ENCODE results near the gene CHST9.
"Not testable (repeated sequence)": the region's sequence is repeated elsewhere in the genome, so short reads cannot be mapped to it uniquely, and the experiment has no call there.

CHST9 gene

DNA sequence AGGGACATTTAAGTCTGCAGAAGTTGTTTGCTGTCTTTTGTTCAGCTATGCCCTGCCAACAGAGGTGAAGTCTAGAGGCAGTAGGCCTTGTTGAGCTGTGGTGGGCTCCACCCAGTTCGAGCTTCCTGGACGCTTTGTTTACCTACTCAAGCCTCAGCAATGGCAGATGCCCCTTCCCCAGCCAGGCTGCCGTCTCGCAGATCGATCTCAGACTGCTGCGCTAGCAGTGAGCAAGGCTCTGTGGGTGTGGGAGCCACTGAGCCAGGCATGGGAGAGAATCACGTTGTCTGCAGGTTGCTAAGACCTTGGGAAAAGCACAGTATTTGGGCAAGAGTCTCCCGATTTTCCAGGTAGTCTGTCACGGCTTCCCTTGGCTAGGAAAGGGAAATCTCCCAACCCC is 91.8 kb downstream of the CHST9 start:
- not testable (repeated sequence) for DNase-seq (ENCODE audit: low read depth)

GRCh38 chr18:27081701-27082100 is 103.4 kb downstream of the CHST9 start:
- DNase-seq (ENCODE audit: low read depth): no peak

- DNase-seq (ENCODE audit: low read depth): no peak
Observed at GRCh38 chr18:27075828-27076227, 109.3 kb downstream of the CHST9 start.

GRCh38 chr18:27073404-27073830 is 111.7 kb downstream of the CHST9 start:
- no peak for DNase-seq (ENCODE audit: low read depth)

DNA sequence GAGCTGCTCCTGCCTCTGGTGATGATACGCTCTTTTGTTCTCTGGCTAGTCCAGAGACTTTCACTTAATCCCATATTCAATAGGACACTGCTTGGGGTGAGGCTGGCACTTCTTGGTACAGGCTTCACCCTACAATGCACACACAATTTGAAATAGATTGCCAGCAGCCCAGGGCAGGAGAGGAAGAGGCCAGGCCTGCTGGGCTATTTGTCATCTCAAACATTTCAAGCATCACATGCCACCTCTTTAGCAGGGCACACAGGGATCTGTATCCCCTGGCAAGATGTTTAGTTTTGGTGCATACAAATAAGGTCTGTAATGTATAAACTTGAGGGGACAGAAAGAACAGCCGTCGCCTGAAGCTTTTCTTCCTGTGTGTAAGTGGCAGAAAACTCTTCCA is 120.4 kb downstream of the CHST9 start:
- no peak for DNase-seq (ENCODE audit: low read depth)

- no peak for DNase-seq (ENCODE audit: low read depth)
Observed at GRCh38 chr18:27062802-27063201, 122.3 kb downstream of the CHST9 start.

DNA sequence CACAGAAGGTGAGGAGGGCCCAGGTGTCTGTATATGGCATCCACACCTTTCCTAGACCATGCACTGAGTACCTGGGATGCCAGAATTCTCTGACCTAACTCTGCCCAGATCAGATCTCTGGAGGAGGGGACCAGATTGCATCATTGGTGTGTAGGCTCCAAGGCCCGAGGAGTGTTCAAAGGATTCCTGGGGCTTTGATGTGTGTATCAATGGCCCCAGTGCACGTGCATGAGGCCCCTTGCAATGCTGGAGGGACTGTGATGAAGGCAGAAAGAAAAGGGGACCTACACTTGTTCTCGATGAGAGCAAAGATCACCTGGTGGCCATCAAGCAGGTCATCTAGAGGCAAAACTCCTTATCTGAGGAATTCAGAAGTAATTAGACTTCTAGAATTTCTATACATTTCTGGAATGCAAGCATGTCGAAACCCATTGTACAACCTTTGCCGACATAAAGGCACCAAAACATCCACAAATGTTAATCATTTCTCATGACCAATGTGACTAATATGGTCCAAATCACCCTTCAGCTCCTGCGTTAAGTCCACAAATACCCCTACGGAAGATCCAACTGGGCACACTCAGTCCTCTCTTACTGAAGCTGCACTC is 123.5 kb downstream of the CHST9 start:
- DNase-seq (ENCODE audit: low read depth): no peak

DNA sequence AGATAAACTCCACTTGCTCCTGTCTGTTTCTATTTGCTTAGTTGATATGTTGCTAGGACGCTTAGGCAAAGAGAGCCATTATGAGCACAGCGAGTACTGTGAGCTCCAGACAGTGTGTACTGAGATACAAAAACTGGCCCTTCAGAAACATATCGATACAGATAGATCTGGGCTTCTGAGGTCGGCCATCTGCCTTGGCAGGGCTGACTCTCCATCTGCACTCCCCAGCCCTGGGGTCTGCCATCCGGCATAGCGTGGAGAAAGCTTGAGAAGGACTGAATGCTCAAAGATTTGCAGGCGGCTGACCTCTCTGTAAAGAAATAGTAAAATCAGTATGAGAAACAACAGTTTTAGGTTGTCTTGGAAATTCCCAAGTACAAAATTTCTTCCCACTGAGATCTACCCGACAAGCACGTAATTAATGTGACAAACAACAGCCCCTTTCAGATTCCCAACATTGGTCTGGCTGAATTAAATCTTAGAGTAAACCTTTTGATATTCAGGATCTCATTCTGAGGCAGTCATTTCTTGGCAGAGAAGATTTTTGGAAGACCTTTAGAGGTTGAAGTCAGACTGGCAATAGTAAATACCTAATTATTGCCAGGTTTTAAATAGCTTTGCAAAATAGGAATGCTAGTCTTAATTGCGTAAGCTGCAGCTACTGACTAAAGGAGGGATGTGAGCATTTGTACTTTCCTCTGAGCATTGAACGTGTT is 127.4 kb downstream of the CHST9 start:
- no peak for DNase-seq (ENCODE audit: low read depth)

DNA sequence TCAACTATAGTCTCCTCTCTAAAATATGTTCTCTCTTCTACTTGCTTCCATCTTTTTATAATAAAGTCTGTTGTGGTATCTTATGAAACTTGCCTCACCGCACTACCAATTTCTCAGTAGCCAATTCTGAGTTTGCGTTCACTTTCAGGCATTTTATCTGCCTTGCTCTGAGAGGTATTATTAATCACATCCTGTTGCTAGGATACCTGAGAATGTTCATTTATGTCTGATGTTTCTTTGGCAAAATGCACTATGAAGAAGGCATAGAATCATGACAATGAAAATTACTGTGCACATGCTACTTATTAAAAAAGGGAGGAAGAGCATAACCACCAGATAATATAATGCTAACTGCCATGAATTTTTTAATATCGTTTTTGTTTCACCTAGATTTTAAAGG is 130.2 kb downstream of the CHST9 start:
- DNase-seq (ENCODE audit: low read depth): no peak

DNA sequence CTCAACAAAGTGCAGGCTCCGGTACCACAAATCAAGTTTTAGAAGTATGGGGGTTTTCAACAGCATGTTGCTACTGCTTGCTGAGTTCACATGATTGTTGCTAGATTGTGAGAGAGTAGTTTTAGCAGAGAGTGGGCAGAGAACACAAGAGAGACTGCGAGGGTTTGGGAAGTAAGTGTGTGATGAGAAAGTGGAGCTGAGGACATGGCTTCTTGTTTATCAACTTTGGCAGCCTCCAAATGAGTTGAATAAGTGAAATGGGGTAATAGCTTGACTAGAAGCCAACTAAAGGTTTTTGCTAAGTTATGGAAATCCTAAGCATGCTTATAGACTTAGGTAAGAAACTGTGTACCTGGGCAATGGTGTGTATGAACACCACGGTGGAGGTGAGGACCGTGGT is 135.1 kb downstream of the CHST9 start:
- DNase-seq (ENCODE audit: low read depth): no peak

GRCh38 chr18:27045342-27045741 is 139.8 kb downstream of the CHST9 start:
- no peak for DNase-seq (ENCODE audit: low read depth)

- DNase-seq (ENCODE audit: low read depth): no peak
Observed at GRCh38 chr18:27042177-27042576, 142.9 kb downstream of the CHST9 start.

GRCh38 chr18:27040796-27041195 is 144.3 kb downstream of the CHST9 start:
- no peak for DNase-seq (ENCODE audit: low read depth)

GRCh38 chr18:27033722-27034121 is 151.4 kb downstream of the CHST9 start:
- DNase-seq (ENCODE audit: low read depth): no peak

DNA sequence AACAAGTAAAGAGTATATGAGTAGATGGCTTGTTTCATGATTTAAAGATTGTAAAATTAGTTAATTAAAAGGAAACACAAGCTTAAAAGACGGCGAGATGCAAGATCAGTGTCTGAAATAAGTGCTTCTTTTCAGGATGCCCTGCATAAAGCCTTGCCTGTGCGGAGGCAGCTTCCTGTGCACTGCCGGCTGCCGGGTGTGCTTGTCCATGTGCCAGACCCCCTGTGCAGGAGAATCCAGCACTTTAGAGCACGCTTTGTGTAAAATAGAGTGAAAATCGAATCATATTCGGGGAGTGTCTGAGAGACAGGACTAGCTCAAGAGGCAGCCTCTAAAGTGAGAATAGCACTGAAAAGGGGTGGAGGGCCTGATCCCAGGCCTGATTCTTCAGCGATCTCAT is 154.7 kb downstream of the CHST9 start:
- no peak for DNase-seq (ENCODE audit: low read depth)

GRCh38 chr18:27022477-27022876 is 162.6 kb downstream of the CHST9 start:
- no peak for DNase-seq (ENCODE audit: low read depth)

GRCh38 chr18:27017901-27018500 is 167.1 kb downstream of the CHST9 start:
- DNase-seq (ENCODE audit: low read depth): no peak

- DNase-seq (ENCODE audit: low read depth): no peak
Observed at GRCh38 chr18:27014841-27015240, 170.3 kb downstream of the CHST9 start.

- DNase-seq (ENCODE audit: low read depth): no peak
Observed at GRCh38 chr18:27010784-27011183, 174.3 kb downstream of the CHST9 start.

GRCh38 chr18:27009293-27009692 is 175.8 kb downstream of the CHST9 start:
- DNase-seq (ENCODE audit: low read depth): no peak

- no peak for DNase-seq (ENCODE audit: low read depth)
Observed at GRCh38 chr18:27008575-27008974, 176.5 kb downstream of the CHST9 start.

DNA sequence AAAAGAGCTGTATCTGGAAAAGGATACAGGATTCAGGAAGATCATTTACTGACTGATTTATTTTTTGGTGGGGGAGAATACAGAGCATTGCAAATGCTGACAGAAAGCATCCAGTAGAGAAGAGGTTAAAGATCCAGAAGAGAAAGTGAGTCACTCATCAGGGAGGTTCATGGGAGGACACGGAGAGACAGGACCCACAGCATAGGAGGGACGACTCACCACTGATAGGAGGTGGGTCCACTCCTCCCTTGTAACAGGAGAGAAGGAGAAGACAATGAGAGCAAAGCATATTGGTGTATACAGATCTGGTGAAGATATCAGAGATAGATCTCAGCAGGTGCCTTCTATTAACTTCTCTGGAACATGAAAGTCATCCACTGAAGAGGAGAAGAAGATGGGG is 177.2 kb downstream of the CHST9 start:
- no peak for DNase-seq (ENCODE audit: low read depth)

- DNase-seq (ENCODE audit: low read depth): no peak
Observed at GRCh38 chr18:27005589-27005988, 179.5 kb downstream of the CHST9 start.

Data from stromal cell of bone marrow (primary cell).